Panc1 (cell line): Measurements from ENCODE around the gene NEK7.

Experiments used
- POLR2AphosphoS5 ChIP-seq: IDR thresholded peaks from 2 replicates; pipeline ENCODE4 v1.6.1; 2012; ENCODE audit warnings: mild to moderate bottlenecking, low read depth, low read length, moderate library complexity
- TF ChIP-seq, protein P1 (sequence below): fragments of 450-650 bp; IDR thresholded peaks from 2 replicates; pipeline ENCODE4 v1.5.1; 2017; ENCODE audit warnings: mild to moderate bottlenecking

DNA sequence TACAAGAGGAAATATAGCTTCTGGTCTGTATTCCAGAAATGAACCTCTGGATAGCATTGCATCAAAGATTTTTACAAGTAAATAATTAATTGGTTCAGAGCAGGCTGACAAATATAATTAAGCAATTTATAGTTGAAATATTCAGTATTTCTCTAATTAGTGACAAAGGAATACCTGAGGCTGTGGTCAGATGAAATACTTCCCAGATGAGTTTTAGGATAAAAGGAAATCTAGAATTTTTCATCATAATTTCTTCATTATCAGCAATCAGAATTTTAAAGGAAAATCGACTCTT lies 112.8 kb downstream of the NEK7 start:
- TF ChIP-seq, protein P1, sequence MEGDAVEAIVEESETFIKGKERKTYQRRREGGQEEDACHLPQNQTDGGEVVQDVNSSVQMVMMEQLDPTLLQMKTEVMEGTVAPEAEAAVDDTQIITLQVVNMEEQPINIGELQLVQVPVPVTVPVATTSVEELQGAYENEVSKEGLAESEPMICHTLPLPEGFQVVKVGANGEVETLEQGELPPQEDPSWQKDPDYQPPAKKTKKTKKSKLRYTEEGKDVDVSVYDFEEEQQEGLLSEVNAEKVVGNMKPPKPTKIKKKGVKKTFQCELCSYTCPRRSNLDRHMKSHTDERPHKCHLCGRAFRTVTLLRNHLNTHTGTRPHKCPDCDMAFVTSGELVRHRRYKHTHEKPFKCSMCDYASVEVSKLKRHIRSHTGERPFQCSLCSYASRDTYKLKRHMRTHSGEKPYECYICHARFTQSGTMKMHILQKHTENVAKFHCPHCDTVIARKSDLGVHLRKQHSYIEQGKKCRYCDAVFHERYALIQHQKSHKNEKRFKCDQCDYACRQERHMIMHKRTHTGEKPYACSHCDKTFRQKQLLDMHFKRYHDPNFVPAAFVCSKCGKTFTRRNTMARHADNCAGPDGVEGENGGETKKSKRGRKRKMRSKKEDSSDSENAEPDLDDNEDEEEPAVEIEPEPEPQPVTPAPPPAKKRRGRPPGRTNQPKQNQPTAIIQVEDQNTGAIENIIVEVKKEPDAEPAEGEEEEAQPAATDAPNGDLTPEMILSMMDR = no peak
- TF ChIP-seq POLR2AphosphoS5 = no peak
